PC-3 (cell line): ENCODE results near the gene GPRC6A.

Experiments
- CTCF ChIP-seq: fragments of 300-600 bp; sonication (generic); conservative IDR thresholded peaks from 2 replicates; pipeline ENCODE4 v1.5.1; 2017; ENCODE audit warnings: antibody characterized with exemption, low read depth, mild to moderate bottlenecking, low read length
- EZH2phosphoT487 ChIP-seq: fragments of 300-600 bp; sonication (generic); IDR thresholded peaks from 2 replicates; pipeline ENCODE4 v1.6.1; 2018; ENCODE audit warnings: mild to moderate bottlenecking, antibody characterized with exemption, low read length, borderline replicate concordance

GRCh38 chr6:116772450-116772849 lies 56.4 kb downstream of the GPRC6A start:
- TF ChIP-seq EZH2phosphoT487: no peak
- TF ChIP-seq CTCF: no peak
